Uterus (tissue), 2 donors: ENCODE data around the gene RNU4-1.

ENCODE experiments used
- POLR2A ChIP-seq, 2 donors: fragments of 450-650 bp; IDR thresholded peaks; one replicate each; pipeline ENCODE4 v1.6.1; 2016; ENCODE audit warnings: antibody characterized with exemption in 2 of 2, mild to moderate bottlenecking in 1 of 2, moderate library complexity in 1 of 2
- TF ChIP-seq, protein P1 (sequence below), 4 experiments: fragments of 200-600 bp in 2 of 4; fragments of 450-650 bp in 2 of 4; sonication (generic) in 2 of 4; IDR thresholded peaks; one replicate each; pipeline ENCODE4 v1.5.1; 2016 to 2019; ENCODE audit warnings: antibody characterized with exemption in 4 of 4, mild to moderate bottlenecking in 2 of 4, moderate library complexity in 1 of 4

- TF ChIP-seq, protein P1, sequence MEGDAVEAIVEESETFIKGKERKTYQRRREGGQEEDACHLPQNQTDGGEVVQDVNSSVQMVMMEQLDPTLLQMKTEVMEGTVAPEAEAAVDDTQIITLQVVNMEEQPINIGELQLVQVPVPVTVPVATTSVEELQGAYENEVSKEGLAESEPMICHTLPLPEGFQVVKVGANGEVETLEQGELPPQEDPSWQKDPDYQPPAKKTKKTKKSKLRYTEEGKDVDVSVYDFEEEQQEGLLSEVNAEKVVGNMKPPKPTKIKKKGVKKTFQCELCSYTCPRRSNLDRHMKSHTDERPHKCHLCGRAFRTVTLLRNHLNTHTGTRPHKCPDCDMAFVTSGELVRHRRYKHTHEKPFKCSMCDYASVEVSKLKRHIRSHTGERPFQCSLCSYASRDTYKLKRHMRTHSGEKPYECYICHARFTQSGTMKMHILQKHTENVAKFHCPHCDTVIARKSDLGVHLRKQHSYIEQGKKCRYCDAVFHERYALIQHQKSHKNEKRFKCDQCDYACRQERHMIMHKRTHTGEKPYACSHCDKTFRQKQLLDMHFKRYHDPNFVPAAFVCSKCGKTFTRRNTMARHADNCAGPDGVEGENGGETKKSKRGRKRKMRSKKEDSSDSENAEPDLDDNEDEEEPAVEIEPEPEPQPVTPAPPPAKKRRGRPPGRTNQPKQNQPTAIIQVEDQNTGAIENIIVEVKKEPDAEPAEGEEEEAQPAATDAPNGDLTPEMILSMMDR (IDR thresholded peaks at IDR 0.05) = no peak
- no peak for TF ChIP-seq POLR2A (IDR thresholded peaks at IDR 0.05)
Observed at GRCh38 chr12:120259418-120260202, 33.4 kb downstream of the RNU4-1 start.
